SK-N-SH treated with all-trans-retinoic acid at 6 μM for 48 hours (cell line): Measurements from ENCODE around the gene ADAMTS10.

Experiments used
- ARNTL ChIP-seq: fragments of 450-650 bp; formaldehyde crosslinking; IDR thresholded peaks from 2 replicates; pipeline ENCODE4 v1.5.0; 2020; ENCODE audit warnings: low read depth, mild to moderate bottlenecking, moderate library complexity, borderline replicate concordance
- CSDC2 ChIP-seq: fragments of 250-450 bp; sonication (Bioruptor Pico); IDR thresholded peaks from 2 replicates; pipeline ENCODE4 v1.5.0; 2020; ENCODE audit warnings: mild to moderate bottlenecking, moderate library complexity
- SNAI2 ChIP-seq: fragments of 250-450 bp; sonication (Bioruptor Pico); IDR thresholded peaks from 2 replicates; pipeline ENCODE4 v1.5.0; 2020; ENCODE audit warnings: mild to moderate bottlenecking, moderate library complexity
- ZC3H10 ChIP-seq: fragments of 250-450 bp; sonication (Bioruptor Pico); IDR thresholded peaks from 2 replicates; pipeline ENCODE4 v1.5.1; 2021; ENCODE audit warnings: mild to moderate bottlenecking, moderate library complexity
- ZFP3 ChIP-seq: fragments of 250-450 bp; sonication (Bioruptor Pico); IDR thresholded peaks from 2 replicates; pipeline ENCODE4 v1.5.0; 2020; ENCODE audit warnings: mild to moderate bottlenecking, moderate library complexity
- TF ChIP-seq, protein P1 (sequence below): fragments of 250-450 bp; sonication (Bioruptor Pico); IDR thresholded peaks from 2 replicates; pipeline ENCODE4 v1.5.1; 2020; ENCODE audit warnings: low read depth, mild to moderate bottlenecking, moderate library complexity

DNA sequence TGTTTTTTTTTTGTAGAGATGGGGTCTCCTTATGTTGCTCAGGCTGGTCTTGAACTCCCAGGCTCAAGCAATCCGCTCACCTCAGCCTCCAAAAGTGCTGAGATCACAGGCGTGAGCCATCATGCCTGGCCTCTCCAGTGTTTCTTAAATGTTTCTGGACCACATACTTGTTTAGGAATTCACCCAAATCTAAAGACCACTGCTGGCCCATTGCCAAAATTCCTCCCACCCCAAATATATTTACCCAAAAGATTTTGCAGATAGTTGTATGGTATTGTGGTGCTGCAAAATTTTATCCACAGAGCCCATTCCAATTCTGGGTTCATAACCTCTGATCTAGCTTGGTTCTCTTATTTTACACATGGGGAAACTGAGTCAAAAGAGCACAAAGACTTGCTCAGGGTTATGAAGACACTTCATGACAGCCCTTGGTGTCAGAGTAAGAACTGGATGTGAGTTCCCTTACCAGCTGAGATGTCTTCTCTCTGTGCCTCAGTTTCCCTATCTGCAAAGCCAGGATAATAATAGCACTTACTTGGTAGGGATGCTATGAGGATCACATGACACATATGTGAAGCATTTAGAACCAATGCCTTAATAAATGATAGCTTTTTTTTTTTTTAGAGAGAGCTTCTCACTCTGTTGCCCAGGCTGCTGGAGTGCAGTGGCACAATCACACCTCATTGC lies 30.8 kb upstream of the ADAMTS10 start:
- TF ChIP-seq SNAI2 (no peak), CSDC2 (no peak), ZFP3 (CRISPR knock-in tag) (no peak), ARNTL (CRISPR knock-in tag) (no peak), ZC3H10 (CRISPR knock-in tag) (no peak)
- TF ChIP-seq, protein P1, sequence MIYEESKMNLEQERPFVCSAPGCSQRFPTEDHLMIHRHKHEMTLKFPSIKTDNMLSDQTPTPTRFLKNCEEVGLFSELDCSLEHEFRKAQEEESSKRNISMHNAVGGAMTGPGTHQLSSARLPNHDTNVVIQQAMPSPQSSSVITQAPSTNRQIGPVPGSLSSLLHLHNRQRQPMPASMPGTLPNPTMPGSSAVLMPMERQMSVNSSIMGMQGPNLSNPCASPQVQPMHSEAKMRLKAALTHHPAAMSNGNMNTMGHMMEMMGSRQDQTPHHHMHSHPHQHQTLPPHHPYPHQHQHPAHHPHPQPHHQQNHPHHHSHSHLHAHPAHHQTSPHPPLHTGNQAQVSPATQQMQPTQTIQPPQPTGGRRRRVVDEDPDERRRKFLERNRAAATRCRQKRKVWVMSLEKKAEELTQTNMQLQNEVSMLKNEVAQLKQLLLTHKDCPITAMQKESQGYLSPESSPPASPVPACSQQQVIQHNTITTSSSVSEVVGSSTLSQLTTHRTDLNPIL (CRISPR knock-in tag), result no peak
